ENCODE measurements around the gene ITPR1. TPM values are rescaled to one million over a fixed set of nuclear protein-coding genes. Genes with fewer than 3 reads are reported as not detected.

Gene ITPR1
- polyA plus RNA-seq, 6 donors from 2014 or later = 54.8 to 110 (median 87.3) TPM

DNA sequence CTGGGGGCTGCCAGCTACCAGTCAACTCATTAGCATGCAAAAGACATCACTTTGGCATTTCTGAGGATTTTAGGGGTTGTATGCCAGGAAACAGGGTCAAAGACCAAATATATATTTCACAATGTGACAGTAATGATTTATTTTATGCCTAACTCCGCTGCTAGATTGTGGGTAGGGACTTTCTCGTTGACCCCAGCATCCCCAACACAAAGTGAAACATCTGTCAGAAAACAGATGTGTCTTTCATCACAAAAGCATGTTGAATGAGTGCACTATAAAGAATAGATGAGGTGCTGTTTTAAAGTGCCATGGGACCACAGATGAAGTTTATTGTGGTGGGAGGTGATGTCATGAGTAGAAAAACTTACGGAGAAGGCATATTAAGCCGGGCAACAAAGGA is 59.7 kb downstream of the ITPR1 start:
- Mint-ChIP-seq H3K27me3 (no peaks in the 10 kb centered on the region), H3K9me3 (peaks cover 4 to 30% (median 16%) of the 10 kb centered on the region in 7 donors), H3K4me3 (peak overlapping the region in 1 of 8 donors; percentile 17), H3K27ac (peak overlapping the region in 4 of 6 donors; percentile 57 to 74 (median 65)), H3K36me3 (peaks cover 34 to 37% of the 10 kb centered on the region in 2 donors), H3K4me1 (peaks cover 45 to 64% (median 53%) of the 10 kb centered on the region in 3 donors)
- DNase-seq (no peak), ATAC-seq (ENCODE audit: low read depth in 2 of 2) (no peak)

DNA sequence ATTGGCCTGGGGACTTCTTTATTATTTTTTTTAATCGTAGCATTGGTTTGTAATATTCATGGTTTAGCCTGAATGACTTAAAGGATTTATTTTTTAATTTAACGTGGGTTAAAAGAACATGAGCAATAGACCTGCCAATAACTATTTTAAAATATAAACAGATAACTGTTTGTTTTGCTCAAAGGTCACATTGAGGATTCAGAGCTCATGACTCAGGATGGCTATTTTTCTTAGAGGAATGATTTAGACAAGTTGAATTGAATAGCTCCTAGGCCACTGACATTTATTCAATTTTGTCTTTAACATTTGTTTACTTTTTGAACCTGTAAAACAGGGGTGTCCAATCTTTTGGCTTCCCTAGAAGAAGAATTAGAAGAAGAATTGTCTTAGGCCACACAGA is 68.5 kb downstream of the ITPR1 start:
- no peak for ATAC-seq (ENCODE audit: low read depth in 2 of 2)
- H3K4me1 Mint-ChIP-seq = peaks cover 35 to 46% (median 38%) of the 10 kb centered on the region in 3 donors
- peaks cover 3 to 16% (median 9%) of the 10 kb centered on the region in 7 donors for H3K9me3 Mint-ChIP-seq
- no peak overlapping the region for H3K27ac Mint-ChIP-seq
- peaks cover 22% of the 10 kb centered on the region in 2 donors for H3K36me3 Mint-ChIP-seq
- no peak overlapping the region for H3K4me3 Mint-ChIP-seq
- no peak for DNase-seq
- no peaks in the 10 kb centered on the region for H3K27me3 Mint-ChIP-seq

DNA sequence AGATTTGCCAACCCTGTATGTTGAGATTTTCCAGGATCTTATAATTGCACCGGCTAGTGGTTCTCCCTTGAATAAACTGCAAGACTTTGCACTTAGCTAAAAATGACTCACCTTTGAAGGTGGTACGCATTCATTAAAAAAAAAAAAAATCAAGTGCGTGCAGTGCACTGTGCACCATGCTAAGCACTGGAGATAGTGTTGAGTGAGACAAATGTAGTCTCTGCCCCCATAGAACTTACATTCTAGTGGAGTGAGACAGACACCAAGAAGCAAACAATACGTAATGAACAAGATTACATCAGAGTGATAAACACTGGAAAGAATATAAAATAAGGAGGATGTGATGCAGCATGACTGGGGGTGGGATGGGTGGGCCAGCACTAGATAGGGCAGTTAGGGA is 69.4 kb downstream of the ITPR1 start:
- Mint-ChIP-seq H3K36me3 (peaks cover 12 to 22% of the 10 kb centered on the region in 2 donors), H3K4me1 (peaks cover 40 to 55% (median 42%) of the 10 kb centered on the region in 3 donors)

DNA sequence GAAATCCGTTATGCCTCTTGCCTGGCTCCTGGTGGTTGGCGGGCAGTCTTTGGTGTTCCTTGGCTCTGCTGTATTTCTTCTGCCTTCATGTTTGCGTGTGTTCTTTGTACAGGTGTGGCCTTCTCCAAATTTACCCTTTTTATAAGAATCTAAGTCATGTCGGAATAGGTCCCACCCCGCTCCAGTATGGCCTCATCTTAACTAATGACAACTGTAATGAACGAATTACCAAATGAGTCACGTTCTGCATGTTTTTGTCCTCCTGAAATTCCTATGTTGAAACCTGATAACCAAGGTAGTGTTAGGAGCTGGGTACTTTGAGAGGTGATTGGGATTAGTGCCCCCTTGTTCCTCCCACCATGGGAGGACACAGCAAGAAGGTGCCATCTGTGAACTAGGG is 71.1 kb downstream of the ITPR1 start:
- H3K4me1 Mint-ChIP-seq = peaks cover 52 to 60% (median 55%) of the 10 kb centered on the region in 3 donors
- H3K9me3 Mint-ChIP-seq = no peaks in the 10 kb centered on the region
- ATAC-seq (ENCODE audit: low read depth in 2 of 2) = no peak
- peak overlapping the region in 1 of 6 donors; percentile 35 for H3K27ac Mint-ChIP-seq
- no peak for DNase-seq
- peaks cover 5 to 23% of the 10 kb centered on the region in 2 donors for H3K36me3 Mint-ChIP-seq
- peak overlapping the region in 1 of 8 donors; percentile 14 for H3K4me3 Mint-ChIP-seq
- H3K27me3 Mint-ChIP-seq = no peaks in the 10 kb centered on the region

More for the DNA sequence above, 69.4 kb downstream of the ITPR1 start:
- Mint-ChIP-seq H3K27ac (no peak overlapping the region), H3K9me3 (peaks cover 0 to 7% (median 4%) of the 10 kb centered on the region in 7 donors), H3K27me3 (no peaks in the 10 kb centered on the region), H3K4me3 (peak overlapping the region in 1 of 8 donors; percentile 47)
- ATAC-seq (ENCODE audit: low read depth in 2 of 2) = no peak
- no peak for DNase-seq

DNA sequence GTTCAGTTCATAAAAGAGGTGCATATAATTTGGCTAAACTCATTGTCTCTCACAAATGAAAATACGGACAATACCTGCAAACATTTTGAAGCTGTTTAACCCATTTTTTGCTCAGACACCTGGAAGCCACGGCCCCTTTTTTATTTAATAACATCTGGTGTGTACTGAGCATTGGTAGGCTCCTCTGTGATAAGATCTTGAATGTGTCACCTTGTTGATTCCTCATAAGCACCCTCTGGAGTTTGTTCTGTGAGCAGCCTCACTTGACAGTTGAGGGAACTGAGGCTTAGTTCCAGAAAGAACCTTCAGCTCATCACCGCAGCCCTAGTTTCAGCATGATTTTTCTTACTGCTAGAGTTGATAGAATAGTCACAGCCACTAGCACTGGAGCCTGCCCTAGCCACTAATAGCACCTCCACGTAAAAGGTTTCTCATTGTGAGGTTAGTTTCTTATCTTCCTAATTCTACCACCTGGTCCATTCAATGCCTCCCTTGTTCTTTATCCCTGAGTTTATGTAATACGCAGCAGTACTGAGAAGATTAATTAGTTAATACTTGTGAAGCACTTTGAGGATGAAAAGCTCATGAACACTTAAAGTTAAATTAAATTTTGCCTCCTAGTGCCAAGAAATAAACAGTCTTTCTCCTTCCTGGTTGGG is 71.9 kb downstream of the ITPR1 start:
- Mint-ChIP-seq H3K4me3 (no peak overlapping the region), H3K4me1 (peaks cover 55 to 68% (median 58%) of the 10 kb centered on the region in 3 donors), H3K36me3 (peaks cover 5 to 23% of the 10 kb centered on the region in 2 donors), H3K27ac (peak overlapping the region in 3 of 6 donors; percentile 2 to 48 (median 16)), H3K9me3 (no peaks in the 10 kb centered on the region), H3K27me3 (no peaks in the 10 kb centered on the region)
- no peak for DNase-seq
- ATAC-seq (ENCODE audit: low read depth in 2 of 2) = no peak

DNA sequence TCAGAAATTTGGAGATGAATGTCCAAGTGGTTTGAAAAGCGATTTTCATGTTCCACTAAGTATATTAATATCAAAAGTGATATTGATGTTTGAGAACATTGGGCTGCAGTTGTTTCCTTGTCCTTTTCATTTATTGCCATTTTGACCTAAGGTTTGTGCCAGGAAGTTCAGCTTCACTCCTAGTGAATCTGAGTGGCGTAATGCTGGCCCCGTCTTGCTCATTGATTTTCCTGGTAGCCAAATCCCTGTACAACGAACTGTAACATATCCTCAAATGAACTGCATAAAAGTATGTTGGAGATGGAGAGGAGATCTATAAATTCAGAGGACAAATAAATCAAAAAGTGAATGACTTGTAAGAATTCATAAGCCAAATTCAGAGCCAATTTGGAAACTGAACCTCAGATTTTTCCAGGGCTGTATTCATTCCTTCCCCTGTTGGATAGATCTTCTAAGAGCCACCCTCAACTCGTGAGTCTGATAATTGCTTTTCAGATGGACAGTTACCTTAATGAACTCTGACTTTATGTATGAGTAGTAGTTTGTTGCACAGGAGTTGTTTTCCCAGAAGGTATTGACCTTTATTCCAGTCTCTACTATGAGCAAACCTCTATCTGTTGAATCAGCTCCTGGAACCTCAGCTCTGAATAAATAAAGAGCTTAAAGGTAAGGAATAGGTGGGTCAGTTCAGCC is 72.8 kb downstream of the ITPR1 start:
- Mint-ChIP-seq H3K9me3 (no peaks in the 10 kb centered on the region), H3K4me1 (peaks cover 56 to 69% (median 59%) of the 10 kb centered on the region in 3 donors), H3K4me3 (peak overlapping the region in 1 of 8 donors; percentile 24), H3K36me3 (peaks cover 1 to 23% of the 10 kb centered on the region in 2 donors), H3K27ac (peak overlapping the region in 3 of 6 donors; percentile 25 to 67 (median 48)), H3K27me3 (no peaks in the 10 kb centered on the region)
- DNase-seq (no peak), ATAC-seq (ENCODE audit: low read depth in 2 of 2) (no peak)

DNA sequence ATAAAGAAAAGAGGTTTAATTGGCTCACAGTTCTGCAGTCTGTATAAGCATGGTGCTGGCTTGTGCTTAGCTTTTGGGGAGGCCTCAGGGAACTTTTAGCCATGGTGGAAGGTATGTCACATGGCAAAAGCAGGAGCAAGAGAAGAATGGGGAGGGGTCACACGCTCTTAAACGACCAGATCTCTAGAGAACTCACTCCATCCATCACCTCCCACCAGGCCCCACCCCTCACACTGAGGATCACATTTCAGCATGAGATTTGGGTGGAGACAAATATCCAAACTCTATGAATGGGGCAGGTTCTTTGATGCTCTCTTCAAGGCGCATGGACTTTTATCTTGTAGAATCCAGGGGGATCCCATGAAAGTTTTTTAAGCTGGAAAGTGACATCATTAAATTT is 75.7 kb downstream of the ITPR1 start:
- no peak for DNase-seq
- Mint-ChIP-seq H3K4me3 (peak overlapping the region in 1 of 8 donors; percentile 16), H3K36me3 (peaks cover 0 to 23% of the 10 kb centered on the region in 2 donors), H3K27me3 (no peaks in the 10 kb centered on the region), H3K4me1 (peaks cover 68 to 83% (median 74%) of the 10 kb centered on the region in 3 donors), H3K9me3 (no peaks in the 10 kb centered on the region), H3K27ac (peak overlapping the region in 4 of 6 donors; percentile 47 to 72 (median 65))
- no peak for ATAC-seq (ENCODE audit: low read depth in 2 of 2)

DNA sequence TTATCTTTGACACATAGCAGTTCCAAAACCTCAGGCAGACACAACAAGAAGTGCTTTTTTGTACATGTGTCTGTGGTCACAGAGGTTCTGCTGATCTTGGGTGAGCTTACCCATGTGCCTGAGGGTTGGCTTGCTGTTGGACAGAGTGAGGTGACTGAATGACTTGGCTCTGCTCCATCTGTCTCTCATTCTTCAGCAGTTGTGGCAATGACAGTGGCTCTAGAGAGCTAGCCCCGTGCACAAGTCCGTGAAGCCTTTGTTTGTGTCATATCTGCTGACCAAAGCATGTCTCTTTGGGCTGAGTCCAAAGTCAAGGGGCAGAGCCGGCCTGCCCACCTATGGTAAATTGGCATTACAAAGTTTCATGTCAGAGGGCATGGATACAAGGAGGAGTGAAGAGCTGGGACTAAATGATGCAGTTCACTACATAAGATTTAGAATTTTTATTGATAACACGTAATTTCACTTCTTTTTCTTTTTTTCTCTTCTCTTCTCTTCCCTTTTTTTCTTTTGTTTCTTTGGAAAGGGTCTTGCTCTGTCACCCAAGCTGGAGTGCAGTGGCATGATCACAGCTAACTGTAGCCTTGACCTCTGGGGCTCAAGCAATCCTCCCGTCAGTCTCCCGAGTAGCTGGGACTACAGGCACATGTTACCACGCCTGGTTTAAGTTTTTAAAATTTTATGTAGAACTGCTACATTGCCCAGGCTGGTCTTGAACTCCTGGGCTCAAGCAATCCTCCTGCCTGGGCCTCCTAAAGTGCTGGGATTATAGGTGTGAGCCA is 77.9 kb downstream of the ITPR1 start:
- H3K27me3 Mint-ChIP-seq = no peaks in the 10 kb centered on the region
- H3K4me1 Mint-ChIP-seq = peaks cover 63 to 91% (median 79%) of the 10 kb centered on the region in 3 donors
- peaks cover 0 to 23% of the 10 kb centered on the region in 2 donors for H3K36me3 Mint-ChIP-seq
- DNase-seq (no peak), ATAC-seq (ENCODE audit: low read depth in 2 of 2) (no peak)
- peak overlapping the region in 5 of 6 donors; percentile 43 to 86 (median 69) for H3K27ac Mint-ChIP-seq
- peak overlapping the region in 4 of 8 donors; percentile 14 to 37 (median 34) for H3K4me3 Mint-ChIP-seq
- H3K9me3 Mint-ChIP-seq = no peaks in the 10 kb centered on the region

DNA sequence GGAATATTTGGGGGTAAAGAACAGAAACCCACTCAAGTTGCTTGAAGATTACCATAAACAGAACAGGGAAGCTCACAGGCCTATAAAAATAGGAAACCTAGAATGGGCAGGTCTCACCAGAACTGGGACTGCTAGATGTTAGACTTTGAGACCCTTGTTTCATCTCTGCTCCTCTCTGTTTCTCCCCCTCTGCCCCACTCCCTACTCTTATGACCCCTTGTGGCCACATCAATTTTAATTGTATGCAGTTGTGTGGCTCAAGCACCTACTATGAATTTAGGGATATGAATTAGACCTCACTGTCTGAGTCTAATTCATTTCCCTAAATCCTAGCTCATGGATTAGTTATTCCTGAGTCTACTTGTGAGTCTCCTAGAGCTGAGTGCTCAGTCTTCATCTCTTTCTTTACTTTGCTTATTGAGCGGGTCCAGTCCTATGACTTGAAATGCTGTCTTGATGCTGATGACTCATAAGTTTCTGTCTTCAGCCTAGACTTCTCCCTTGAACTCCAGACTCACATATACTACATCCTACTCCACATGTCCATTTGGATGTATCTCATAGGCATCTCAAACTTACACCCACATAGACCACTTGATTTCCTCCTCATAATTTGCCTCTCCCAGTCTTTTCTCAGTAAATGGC is 78.7 kb downstream of the ITPR1 start:
- Mint-ChIP-seq H3K27me3 (no peaks in the 10 kb centered on the region), H3K4me3 (no peak overlapping the region), H3K27ac (peak overlapping the region; percentile 9 to 86 (median 64)), H3K4me1 (peaks cover 59 to 88% (median 79%) of the 10 kb centered on the region in 3 donors), H3K36me3 (peaks cover 0 to 19% of the 10 kb centered on the region in 2 donors), H3K9me3 (no peaks in the 10 kb centered on the region)
- DNase-seq = no peak
- peak; percentile 55 to 59 for ATAC-seq (ENCODE audit: low read depth in 2 of 2)

DNA sequence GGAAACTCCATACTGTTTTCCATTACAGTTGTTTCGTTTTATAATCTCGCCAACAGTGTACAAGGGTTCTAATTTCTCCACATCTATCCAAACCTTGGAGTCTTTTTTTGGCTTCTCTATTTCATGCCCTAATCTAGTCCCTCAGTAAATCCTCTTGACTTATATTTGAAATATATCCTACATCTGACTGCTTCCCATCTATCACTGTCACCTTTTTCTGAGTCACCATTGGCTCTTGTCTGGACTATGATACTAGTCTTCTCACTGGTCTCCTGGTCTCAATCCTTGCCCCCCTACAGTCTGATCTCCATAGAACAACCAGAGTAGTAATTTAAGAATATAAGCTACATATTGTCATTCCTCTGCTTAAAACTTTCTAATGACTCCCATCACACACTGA is 80.0 kb downstream of the ITPR1 start:
- Mint-ChIP-seq H3K36me3 (peaks cover 0 to 6% of the 10 kb centered on the region in 2 donors), H3K4me3 (no peak overlapping the region), H3K27ac (peak overlapping the region in 4 of 6 donors; percentile 18 to 46 (median 31)), H3K9me3 (no peaks in the 10 kb centered on the region), H3K27me3 (no peaks in the 10 kb centered on the region), H3K4me1 (peaks cover 52 to 88% (median 76%) of the 10 kb centered on the region in 3 donors)
- ATAC-seq (ENCODE audit: low read depth in 2 of 2) (no peak), DNase-seq (no peak)

DNA sequence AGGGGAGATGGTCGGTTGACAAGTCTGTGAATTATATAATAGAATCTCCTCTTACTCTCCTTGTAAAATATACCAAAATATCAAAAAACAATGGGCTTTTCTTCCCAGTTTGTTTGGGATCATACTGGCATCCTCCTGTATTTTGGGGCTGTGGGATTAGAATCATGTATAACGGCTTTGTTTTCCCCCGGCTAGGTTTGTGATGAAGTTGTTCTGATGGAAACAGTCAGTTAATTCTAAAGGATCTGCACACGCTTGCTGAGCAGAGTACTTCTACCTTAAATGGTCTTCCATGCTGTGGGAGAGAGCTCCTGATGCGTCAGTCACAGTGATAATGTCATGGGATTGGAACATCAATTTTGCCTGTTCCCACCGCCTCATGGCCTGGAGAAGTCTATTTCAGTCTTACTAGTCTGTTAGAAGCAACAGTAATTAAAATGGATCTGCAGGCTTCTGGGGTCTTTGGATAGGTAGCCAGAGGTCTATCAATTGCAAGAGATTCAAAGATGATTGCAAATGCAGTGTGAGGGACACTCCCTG is 81.3 kb downstream of the ITPR1 start:
- peaks cover 55 to 85% (median 77%) of the 10 kb centered on the region in 3 donors for H3K4me1 Mint-ChIP-seq
- H3K36me3 Mint-ChIP-seq = no peaks in the 10 kb centered on the region
- no peaks in the 10 kb centered on the region for H3K27me3 Mint-ChIP-seq
- ATAC-seq (ENCODE audit: low read depth in 2 of 2) (no peak), DNase-seq (no peak)
- peak overlapping the region in 3 of 6 donors; percentile 4 to 77 (median 76) for H3K27ac Mint-ChIP-seq
- no peaks in the 10 kb centered on the region for H3K9me3 Mint-ChIP-seq
- peak overlapping the region in 1 of 8 donors; percentile 12 for H3K4me3 Mint-ChIP-seq

DNA sequence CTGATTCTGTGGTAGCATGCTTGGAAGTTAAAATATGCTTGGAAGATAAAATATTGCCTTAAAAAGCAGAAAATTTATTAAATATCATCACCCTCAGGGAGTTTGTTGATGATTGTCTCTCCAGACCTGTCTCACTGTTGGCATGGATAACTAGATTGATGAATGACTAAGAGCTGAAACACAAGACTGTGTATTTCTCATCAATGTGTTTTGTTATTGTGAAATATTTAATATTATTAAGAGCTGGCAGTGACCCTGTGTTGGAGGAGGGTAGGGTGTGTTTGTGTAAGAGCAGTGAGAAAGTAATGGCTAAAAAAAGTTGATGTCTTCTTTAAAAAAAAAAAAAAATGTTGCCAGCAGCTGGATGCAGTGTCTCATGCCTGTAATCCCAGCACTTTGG is 82.2 kb downstream of the ITPR1 start:
- Mint-ChIP-seq H3K9me3 (no peaks in the 10 kb centered on the region), H3K36me3 (no peaks in the 10 kb centered on the region), H3K27ac (peak overlapping the region in 3 of 6 donors; percentile 31 to 78 (median 77)), H3K4me3 (no peak overlapping the region), H3K4me1 (peaks cover 60 to 81% (median 81%) of the 10 kb centered on the region in 3 donors), H3K27me3 (no peaks in the 10 kb centered on the region)
- DNase-seq (no peak), ATAC-seq (ENCODE audit: low read depth in 2 of 2) (no peak)

All from naive B cell (primary cell).